ENCODE data around the gene LHFPL3. TPM values are rescaled to one million over a fixed set of nuclear protein-coding genes. Genes with fewer than 3 reads are reported as not detected.

The LHFPL3 gene
- total RNA-seq, 1 experiment from 2014 or later: not detected

- H3K27me3 Mint-ChIP-seq (ENCODE audit: low read depth): no peaks in the 10 kb centered on the region
- 0 out of 5 replicates have a peak, but pooled peaks cover 0 to 2% of the 10 kb centered on the region in 2 experiments for H3K9me3 Mint-ChIP-seq
- H3K79me2 ChIP-seq (ENCODE audit: insufficient read depth, low read length): no peaks in the 10 kb centered on the region
- H3K4me1 ChIP-seq (ENCODE audit: insufficient read depth, low read length): no peaks in the 10 kb centered on the region
- H3K23ac ChIP-seq (ENCODE audit: insufficient read length, low read depth, low read length): no peak overlapping the region
- no peaks in the 10 kb centered on the region for H4K20me1 ChIP-seq (ENCODE audit: control insufficient read depth, insufficient read depth, insufficient read length)
- no peaks in the 10 kb centered on the region for H3K79me1 ChIP-seq (ENCODE audit: insufficient read depth, low read depth, low read length, poor library complexity, severe bottlenecking)
- no peak overlapping the region for H2AFZ ChIP-seq (ENCODE audit: low read length)
- H3K56ac ChIP-seq (ENCODE audit: insufficient read length, low read depth, low read length): no peak overlapping the region
- H3K27me3 ChIP-seq (ENCODE audit: insufficient read depth, low read length): no peaks in the 10 kb centered on the region
- no peak overlapping the region for H4K91ac ChIP-seq (ENCODE audit: insufficient read length, low read depth, low read length)
- H3K14ac ChIP-seq (ENCODE audit: insufficient read depth, low read length): no peak overlapping the region
- no peak for DNase-seq
- no peaks in the 10 kb centered on the region for H3K36me3 Mint-ChIP-seq (ENCODE audit: insufficient read depth in 1 of 3, low read depth in 3 of 3)
- no peak overlapping the region for H2AK5ac ChIP-seq (ENCODE audit: insufficient read length, low read length)
- H2BK120ac ChIP-seq (ENCODE audit: low read depth, low read length, poor library complexity, severe bottlenecking): no peak overlapping the region
- no peak overlapping the region for H3K4me2 ChIP-seq (ENCODE audit: insufficient read depth, insufficient read length, low read length)
- H3K9ac ChIP-seq (ENCODE audit: extremely low read depth, insufficient read length, low read length): no peak overlapping the region
- no peak overlapping the region for H2BK15ac ChIP-seq (ENCODE audit: low read depth, low read length)
- no peak overlapping the region for H2BK20ac ChIP-seq (ENCODE audit: low read depth, low read length, poor library complexity, severe bottlenecking)
- no peak overlapping the region for H3K18ac ChIP-seq (ENCODE audit: insufficient read length, low read depth, low read length)
- H4K8ac ChIP-seq (replicated peaks; ENCODE audit: insufficient read length, low read depth, low read length): no peak overlapping the region
- no peak overlapping the region for H3K4me3 Mint-ChIP-seq
- no peak overlapping the region for H2BK12ac ChIP-seq (ENCODE audit: insufficient read length, low read depth, low read length)
- H3K4ac ChIP-seq (ENCODE audit: low read depth, low read length): no peak overlapping the region
- no peak overlapping the region for H2BK5ac ChIP-seq (ENCODE audit: insufficient read length, low read length)
- H3K4me1 Mint-ChIP-seq: peaks cover 3 to 20% of the 10 kb centered on the region in 2 experiments; a peak in 2 of 4 replicates
- H3K9me3 ChIP-seq (ENCODE audit: control insufficient read depth, low read depth, low read length): no peaks in the 10 kb centered on the region
- no peak overlapping the region for H3K27ac ChIP-seq (ENCODE audit: insufficient read length, low read depth, low read length)
- no peak for TF ChIP-seq CTCF (conservative IDR thresholded peaks at IDR 0.05)
- no peak overlapping the region for H3T11ph ChIP-seq (ENCODE audit: low read length)
- no peak overlapping the region for H4K5ac ChIP-seq (ENCODE audit: insufficient read length, low read depth, low read length)
- no peaks in the 10 kb centered on the region for H3K23me2 ChIP-seq (ENCODE audit: insufficient read length, low read depth, low read length, poor library complexity, severe bottlenecking)
- no peak overlapping the region for H3K27ac Mint-ChIP-seq
Measured at GRCh38 chr7:104825099-104825498, 496.7 kb downstream of the LHFPL3 start.
